IMR-90 (cell line): ENCODE data around the gene GLB1L. TPM values are rescaled to one million over a fixed set of nuclear protein-coding genes. Genes with fewer than 3 reads are reported as not detected.

Experiments used
- ATAC-seq: fragments of 200-7000 bp; cut with Tn5 transposase; 2 replicates; pipeline ENCODE4 v1.9.1; 2020; ENCODE audit warnings: low read depth, mild to moderate bottlenecking, moderate library complexity
- BruUV-seq: library from RNA; stranded (reverse); fragments of 400-500 nt; replicated peaks from 2 replicates; lab custom pipeline; 2021; lab: Mats Ljungman, UMichigan
- CTCF ChIA-PET: fragments of 300-600 bp; formaldehyde crosslinking; extraction: SDS; loops from one replicate; lab custom pipeline; 2021; ENCODE audit warnings: antibody characterized with exemption; lab: Yijun Ruan, JAX
- POLR2A ChIA-PET: fragments of 300-600 bp; sonication (Branson Sonifier 250); formaldehyde crosslinking; loops from one replicate; lab custom pipeline; 2022; ENCODE audit warnings: antibody characterized with exemption; ENCODE audit not compliant: unreplicated experiment; lab: Charles Lee
- DNase-seq: peaks from one replicate; pipeline ENCODE4 v3.0.0; 2013
- H2AFZ ChIP-seq: replicated peaks from 2 replicates; pipeline ENCODE3; 2013; ENCODE audit warnings: low read length, mild to moderate bottlenecking; ENCODE audit not compliant: poor library complexity
- H2AK5ac ChIP-seq: 2 replicates; pipeline ENCODE4 v1.6.1; 2013; ENCODE audit warnings: low read depth, low read length, inconsistent platforms
- H2AK9ac ChIP-seq: replicated peaks from 2 replicates; pipeline ENCODE3; 2013; ENCODE audit warnings: mild to moderate bottlenecking, low read depth, low read length, moderate library complexity; ENCODE audit not compliant: poor library complexity
- H2BK120ac ChIP-seq: 2 replicates; pipeline ENCODE4 v1.6.1; 2013; ENCODE audit warnings: low read depth, low read length, inconsistent platforms
- H2BK15ac ChIP-seq: 3 replicates; pipeline ENCODE4 v1.6.1; 2013; ENCODE audit warnings: low read depth, low read length, inconsistent platforms
- H2BK20ac ChIP-seq: 2 replicates; pipeline ENCODE4 v1.6.1; 2013; ENCODE audit warnings: low read depth, mild to moderate bottlenecking, inconsistent platforms, low read length, moderate library complexity
- H2BK5ac ChIP-seq: 2 replicates; pipeline ENCODE4 v1.6.1; 2013; ENCODE audit warnings: mild to moderate bottlenecking, low read depth, low read length, inconsistent platforms; ENCODE audit not compliant: poor library complexity, severe bottlenecking
- H3K14ac ChIP-seq: replicated peaks from 2 replicates; pipeline ENCODE4 v1.6.1; 2013; ENCODE audit warnings: low read depth, low read length, inconsistent platforms
- H3K18ac ChIP-seq: 2 replicates; pipeline ENCODE4 v1.6.1; 2013; ENCODE audit warnings: low read depth, low read length, control low read depth
- H3K23ac ChIP-seq: 2 replicates; pipeline ENCODE4 v1.6.1; 2013; ENCODE audit warnings: low read depth, low read length, inconsistent platforms
- H3K27ac ChIP-seq: 2 replicates; pipeline ENCODE4 v1.5.1; 2013; ENCODE audit warnings: mild to moderate bottlenecking, control low read depth, low read length; ENCODE audit not compliant: insufficient read depth
- H3K27me3 ChIP-seq: 2 replicates; pipeline ENCODE4 v1.6.1; 2013; ENCODE audit warnings: low read length; ENCODE audit not compliant: control insufficient read depth, insufficient read depth
- H3K36me3 ChIP-seq: 2 replicates; pipeline ENCODE4 v1.6.1; 2013; ENCODE audit warnings: low read length, mixed read lengths; ENCODE audit not compliant: control insufficient read depth, insufficient read depth
- H3K4ac ChIP-seq: 2 replicates; pipeline ENCODE4 v1.6.1; 2013; ENCODE audit warnings: low read depth, low read length, inconsistent platforms
- H3K4me1 ChIP-seq: 2 replicates; pipeline ENCODE4 v1.6.1; 2013; ENCODE audit warnings: low read length, mixed read lengths; ENCODE audit not compliant: control insufficient read depth, insufficient read depth
- H3K4me2 ChIP-seq: 2 replicates; pipeline ENCODE4 v1.6.1; 2013; ENCODE audit warnings: low read depth, mild to moderate bottlenecking, control low read depth, low read length, moderate library complexity
- H3K4me3 ChIP-seq: 2 replicates; pipeline ENCODE4 v1.5.1; 2013; ENCODE audit warnings: low read depth, mild to moderate bottlenecking, control low read depth, low read length, moderate library complexity; ENCODE audit not compliant: insufficient read depth
- H3K56ac ChIP-seq: 2 replicates; pipeline ENCODE4 v1.6.1; 2013; ENCODE audit warnings: low read length, inconsistent platforms; ENCODE audit not compliant: insufficient read depth; ENCODE audit errors: extremely low read depth
- H3K79me1 ChIP-seq, 2 experiments: 2 replicates each; pipeline ENCODE4 v1.6.1; 2013; ENCODE audit warnings: low read length in 2 of 2, inconsistent platforms in 1 of 2, low read depth in 1 of 2
- H3K9ac ChIP-seq: 2 replicates; pipeline ENCODE4 v1.6.1; 2013; ENCODE audit warnings: low read depth, low read length, control low read depth
- H3K9me1 ChIP-seq: 2 replicates; pipeline ENCODE4 v1.6.1; 2013; ENCODE audit warnings: low read length, inconsistent platforms; ENCODE audit not compliant: insufficient read depth
- H3K9me3 ChIP-seq: 2 replicates; pipeline ENCODE4 v1.6.1; 2013; ENCODE audit warnings: low read length; ENCODE audit not compliant: control insufficient read depth, insufficient read depth
- H4K20me1 ChIP-seq: 2 replicates; pipeline ENCODE4 v1.6.1; 2013; ENCODE audit warnings: low read length, inconsistent platforms; ENCODE audit not compliant: insufficient read depth
- H4K5ac ChIP-seq: 2 replicates; pipeline ENCODE4 v1.6.1; 2013; ENCODE audit warnings: mild to moderate bottlenecking, low read depth, low read length, control low read depth
- H4K8ac ChIP-seq, 2 experiments: 2 replicates each; pipeline ENCODE4 v1.6.1; 2013; ENCODE audit warnings: low read depth in 2 of 2, low read length in 2 of 2, control low read depth in 1 of 2, inconsistent platforms in 1 of 2
- H4K91ac ChIP-seq: 2 replicates; pipeline ENCODE4 v1.6.1; 2013; ENCODE audit warnings: low read depth, low read length, inconsistent platforms; ENCODE audit not compliant: insufficient read depth
- BHLHE40 ChIP-seq: fragments of 150-350 bp; IDR thresholded peaks from 2 replicates; pipeline ENCODE4 v1.6.1; 2016; ENCODE audit warnings: mild to moderate bottlenecking, low read depth, low read length
- CHD1 ChIP-seq: IDR thresholded peaks from 2 replicates; pipeline ENCODE4 v1.6.1; 2012; ENCODE audit warnings: low read depth, low read length, improper control_type of control experiment
- FOS ChIP-seq: fragments of 150-350 bp; IDR thresholded peaks from 2 replicates; pipeline ENCODE4 v1.6.1; 2016; ENCODE audit warnings: low read depth, low read length
- MAZ ChIP-seq: IDR thresholded peaks from 2 replicates; pipeline ENCODE4 v1.6.1; 2012; ENCODE audit warnings: low read depth, mild to moderate bottlenecking, low read length, improper control_type of control experiment, moderate library complexity, borderline replicate concordance
- MXI1 ChIP-seq: IDR thresholded peaks from 2 replicates; pipeline ENCODE4 v1.6.1; 2012; ENCODE audit warnings: low read depth, mild to moderate bottlenecking, low read length, moderate library complexity, borderline replicate concordance
- POLR2A ChIP-seq: IDR thresholded peaks from 2 replicates; pipeline ENCODE4 v1.6.1; 2012; ENCODE audit warnings: mild to moderate bottlenecking, low read depth, low read length
- RAD21 ChIP-seq: IDR thresholded peaks from 2 replicates; pipeline ENCODE4 v1.6.1; 2012; ENCODE audit warnings: low read length, improper control_type of control experiment
- RCOR1 ChIP-seq: IDR thresholded peaks from 2 replicates; pipeline ENCODE4 v1.6.1; 2012; ENCODE audit warnings: mild to moderate bottlenecking, low read length, improper control_type of control experiment; ENCODE audit not compliant: insufficient replicate concordance
- RFX5 ChIP-seq: IDR thresholded peaks from 2 replicates; pipeline ENCODE4 v1.8.0; 2012; ENCODE audit warnings: low read depth, mild to moderate bottlenecking, low read length, moderate library complexity
- SMC3 ChIP-seq: fragments of 150-350 bp; IDR thresholded peaks from 2 replicates; pipeline ENCODE4 v1.6.1; 2016; ENCODE audit warnings: low read depth, mild to moderate bottlenecking, antibody characterized with exemption, low read length, moderate library complexity
- WGBS, 2 experiments: methylation state at CpG; one replicate each; pipeline versions ENCODE4 v1.1.5 to v1.1.7; 2013; ENCODE audit warnings: missing lambda C conversion rate in 2 of 2; ENCODE audit not compliant: insufficient read length in 1 of 2; ENCODE audit errors: extremely low coverage in 2 of 2; 5-methylcytosine and 5-hydroxymethylcytosine counted together
- dilution Hi-C: fragments of 300-500 bp; cut with HindIII; formaldehyde crosslinking; loops from one replicate; pipeline ENCODE4 v1.14.3; 2018; ENCODE audit warnings: low sequenced_read_pairs; ENCODE audit not compliant: unreplicated experiment
- in situ Hi-C: fragments of 300-500 bp; cut with MboI; formaldehyde crosslinking; loops from 3 replicates; pipeline ENCODE4 v1.14.3; 2019; ENCODE audit warnings: low sequenced_read_pairs, inconsistent platforms, mixed read lengths
- intact Hi-C: fragments of 100-400 bp; cut with micrococcal nuclease; formaldehyde crosslinking; loops from 2 replicates; pipeline ENCODE4 v1.10.0; 2022
- polyA plus RNA-seq, 3 experiments: library from polyadenylated mRNA; depleted of rRNA; stranded (reverse); fragments of >200 nt; gene quantifications; 2 replicates each; pipeline ENCODE4 v1.2.3, GENCODE V29; 2012; ENCODE audit warnings: low replicate concordance in 1 of 3
- total RNA-seq: library from RNA; depleted of rRNA; stranded (reverse); fragments of >200 nt; gene quantifications from 2 replicates; pipeline ENCODE4 v1.2.3, GENCODE V29; 2012
- TF ChIP-seq, protein P1 (sequence below): fragments of 150-350 bp; IDR thresholded peaks from 2 replicates; pipeline ENCODE4 v1.6.1; 2017; ENCODE audit warnings: mild to moderate bottlenecking, antibody characterized with exemption, low read length, low read depth
- TF ChIP-seq, protein P2 (sequence below): conservative IDR thresholded peaks from 2 replicates; pipeline ENCODE4 v1.5.1; 2012; ENCODE audit warnings: mild to moderate bottlenecking, low read depth, low read length, improper control_type of control experiment
- TF ChIP-seq, protein P3 (sequence below): fragments of 150-350 bp; IDR thresholded peaks from 2 replicates; pipeline ENCODE4 v1.6.1; 2016; ENCODE audit warnings: low read depth, mild to moderate bottlenecking, low read length, moderate library complexity, borderline replicate concordance

Gene GLB1L
- total and polyA plus RNA-seq, 2 of the 4 experiments (the other 2 are of a cell fraction), result 4.1 to 6.2 TPM

DNA sequence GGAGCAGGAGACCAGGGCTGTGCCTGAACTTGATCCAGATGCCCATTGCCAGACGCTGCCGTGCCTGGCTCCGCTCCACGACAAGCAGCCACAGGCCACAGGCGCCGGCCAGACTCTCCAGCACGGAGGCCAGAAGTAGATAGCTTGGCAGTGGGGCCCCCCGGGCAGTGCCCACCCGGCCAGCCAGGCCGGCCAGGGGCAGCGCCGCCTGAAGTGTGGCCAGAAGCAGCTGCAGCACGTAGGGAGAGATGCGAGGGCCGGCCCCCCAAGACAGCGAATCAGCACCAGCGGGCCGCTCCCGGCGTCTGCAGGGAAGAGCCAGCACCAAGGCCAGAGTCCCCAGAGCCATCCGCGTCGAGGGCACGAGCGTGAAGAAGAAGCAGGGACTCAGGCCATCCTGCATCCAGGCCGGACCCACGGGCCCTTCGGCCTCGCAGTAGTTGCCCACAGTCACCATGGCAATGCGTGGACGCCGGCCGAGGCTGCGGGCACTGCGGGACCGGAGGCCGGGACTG lies 27.0 kb downstream of the GLB1L start (continued):
- no peak for TF ChIP-seq FOS

DNA sequence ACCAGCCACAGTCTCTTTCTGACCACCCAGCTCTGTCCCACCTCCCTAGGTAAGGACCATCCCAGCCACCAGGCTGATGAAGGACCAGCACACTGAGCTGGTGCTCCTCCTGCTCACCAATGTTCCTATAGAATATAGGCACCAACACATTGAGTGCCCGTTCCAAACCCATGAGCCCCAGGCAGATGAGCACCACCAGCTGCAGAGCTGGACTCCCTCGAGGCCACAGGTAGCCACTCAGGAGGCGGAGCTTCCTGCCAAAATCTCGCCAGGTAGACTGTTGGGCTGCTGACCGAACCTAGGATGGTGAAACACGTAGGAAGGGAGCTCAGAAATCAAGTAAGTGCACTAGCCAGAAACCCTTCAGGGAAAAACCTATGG lies 28.7 kb downstream of the GLB1L start:
- in situ Hi-C loops, result no loop called here
- POLR2A ChIA-PET, result interaction anchor here (0.6 kb wide), 1 partner anchor 453 kb away, joined by 3 read pairs; no protein-coding TSS in a partner anchor

More for the DNA sequence above, 28.7 kb downstream of the GLB1L start:
- TF ChIP-seq, protein P1, sequence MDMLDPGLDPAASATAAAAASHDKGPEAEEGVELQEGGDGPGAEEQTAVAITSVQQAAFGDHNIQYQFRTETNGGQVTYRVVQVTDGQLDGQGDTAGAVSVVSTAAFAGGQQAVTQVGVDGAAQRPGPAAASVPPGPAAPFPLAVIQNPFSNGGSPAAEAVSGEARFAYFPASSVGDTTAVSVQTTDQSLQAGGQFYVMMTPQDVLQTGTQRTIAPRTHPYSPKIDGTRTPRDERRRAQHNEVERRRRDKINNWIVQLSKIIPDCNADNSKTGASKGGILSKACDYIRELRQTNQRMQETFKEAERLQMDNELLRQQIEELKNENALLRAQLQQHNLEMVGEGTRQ, result no peak
- TF ChIP-seq MXI1 (no peak), BHLHE40 (no peak), MAZ (no peak), FOS (no peak), RAD21 (no peak), RFX5 (no peak), CHD1 (no peak), POLR2A (no peak), SMC3 (no peak), RCOR1 (no peak)
- TF ChIP-seq, protein P2, sequence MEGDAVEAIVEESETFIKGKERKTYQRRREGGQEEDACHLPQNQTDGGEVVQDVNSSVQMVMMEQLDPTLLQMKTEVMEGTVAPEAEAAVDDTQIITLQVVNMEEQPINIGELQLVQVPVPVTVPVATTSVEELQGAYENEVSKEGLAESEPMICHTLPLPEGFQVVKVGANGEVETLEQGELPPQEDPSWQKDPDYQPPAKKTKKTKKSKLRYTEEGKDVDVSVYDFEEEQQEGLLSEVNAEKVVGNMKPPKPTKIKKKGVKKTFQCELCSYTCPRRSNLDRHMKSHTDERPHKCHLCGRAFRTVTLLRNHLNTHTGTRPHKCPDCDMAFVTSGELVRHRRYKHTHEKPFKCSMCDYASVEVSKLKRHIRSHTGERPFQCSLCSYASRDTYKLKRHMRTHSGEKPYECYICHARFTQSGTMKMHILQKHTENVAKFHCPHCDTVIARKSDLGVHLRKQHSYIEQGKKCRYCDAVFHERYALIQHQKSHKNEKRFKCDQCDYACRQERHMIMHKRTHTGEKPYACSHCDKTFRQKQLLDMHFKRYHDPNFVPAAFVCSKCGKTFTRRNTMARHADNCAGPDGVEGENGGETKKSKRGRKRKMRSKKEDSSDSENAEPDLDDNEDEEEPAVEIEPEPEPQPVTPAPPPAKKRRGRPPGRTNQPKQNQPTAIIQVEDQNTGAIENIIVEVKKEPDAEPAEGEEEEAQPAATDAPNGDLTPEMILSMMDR, result no peak
- TF ChIP-seq, protein P3, sequence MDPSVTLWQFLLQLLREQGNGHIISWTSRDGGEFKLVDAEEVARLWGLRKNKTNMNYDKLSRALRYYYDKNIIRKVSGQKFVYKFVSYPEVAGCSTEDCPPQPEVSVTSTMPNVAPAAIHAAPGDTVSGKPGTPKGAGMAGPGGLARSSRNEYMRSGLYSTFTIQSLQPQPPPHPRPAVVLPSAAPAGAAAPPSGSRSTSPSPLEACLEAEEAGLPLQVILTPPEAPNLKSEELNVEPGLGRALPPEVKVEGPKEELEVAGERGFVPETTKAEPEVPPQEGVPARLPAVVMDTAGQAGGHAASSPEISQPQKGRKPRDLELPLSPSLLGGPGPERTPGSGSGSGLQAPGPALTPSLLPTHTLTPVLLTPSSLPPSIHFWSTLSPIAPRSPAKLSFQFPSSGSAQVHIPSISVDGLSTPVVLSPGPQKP, result no peak
- Histone ChIP-seq H4K8ac (no peak overlapping the region), H2AK9ac (no peak overlapping the region), H3K4ac (peak overlapping the region; percentile 8; the same call in 1 of the 2 replicates), H3K18ac (no peak overlapping the region), H3K23ac (no peak overlapping the region), H3K27ac (no peak overlapping the region), H2BK5ac (no peak overlapping the region), H2BK15ac (no peak overlapping the region), H2BK20ac (no peak overlapping the region; the same call in 1 of the 2 replicates), H3K9ac (no peak overlapping the region), H3K56ac (no peak overlapping the region), H3K9me3 (no peaks in the 10 kb centered on the region), H4K5ac (no peak overlapping the region), H3K9me1 (peaks cover 6% of the 10 kb centered on the region), H2BK120ac (no peak overlapping the region), H3K14ac (no peak overlapping the region), H2AK5ac (peak overlapping the region; percentile 64; the same call in 1 of the 2 replicates), H3K4me3 (no peak overlapping the region), H3K4me1 (peaks cover 5% of the 10 kb centered on the region; the same call in 1 of the 2 replicates), H4K91ac (0 out of 2 replicates have a peak overlapping the region, but pooled peaks have one; percentile 14), H2AFZ (peak overlapping the region; percentile 5), H3K27me3 (no peaks in the 10 kb centered on the region), H3K36me3 (peaks cover 48% of the 10 kb centered on the region), H3K4me2 (no peak overlapping the region), H3K79me1 (peaks cover 8 to 28% of the 10 kb centered on the region in 2 experiments; a peak in 3 of 4 replicates), H4K20me1 (peaks cover 11% of the 10 kb centered on the region)
- DNase-seq, result no peak
- intact Hi-C loops (no loop called here), dilution Hi-C loops (no loop called here)
- 86% methylated on average over 6 of the region's 6 CpGs; no CpG with 5 or more reads in 1 of the 2 experiments for WGBS, 2 experiments
- no TSS peak for BruUV-seq
- no peak for ATAC-seq
- CTCF ChIA-PET, result no interaction called here
